Common myeloid progenitor, CD34-positive (primary cell): ENCODE data around the gene SLC8A2. TPM values are rescaled to one million over a fixed set of nuclear protein-coding genes. Genes with fewer than 3 reads are reported as not detected.
A peak's percentile ranks its signal among the peaks of the same experiment; 100 is the strongest.

Source experiments
- CTCF ChIA-PET: fragments of 350-600 bp; sonication (Branson Sonifier 250); formaldehyde crosslinking; loops from one replicate; lab custom pipeline; 2021; ENCODE audit warnings: antibody characterized with exemption; lab: Charles Lee
- POLR2A ChIA-PET: fragments of 350-600 bp; sonication (Branson Sonifier 250); formaldehyde crosslinking; loops from one replicate; lab custom pipeline; 2021; ENCODE audit warnings: antibody characterized with exemption; lab: Charles Lee
- DNase-seq, 3 donors: peaks; one replicate each; pipeline versions ENCODE4 v3.0.0 to v3.0.0-alpha.2; 2013
- H3K27ac ChIP-seq, 2 experiments: 1 replicate in 1 of 2; 2 replicates in 1 of 2; pipeline ENCODE4 v1.7.0; 2013; ENCODE audit warnings: inconsistent platforms in 2 of 2, low read length in 2 of 2, mild to moderate bottlenecking in 2 of 2, low read depth in 1 of 2, moderate library complexity in 1 of 2; ENCODE audit not compliant: severe bottlenecking in 2 of 2, insufficient read depth in 1 of 2, poor library complexity in 1 of 2
- H3K27me3 ChIP-seq, 5 experiments: replicated peaks in 2 of 5; 1 replicate in 3 of 5; 2 replicates in 2 of 5; pipeline versions ENCODE4 v1.6.1 to v1.7.0; 2013; ENCODE audit warnings: low read length in 4 of 5, mild to moderate bottlenecking in 2 of 5, moderate library complexity in 2 of 5, inconsistent platforms in 1 of 5; ENCODE audit not compliant: insufficient read depth in 5 of 5, control insufficient read depth in 4 of 5
- H3K36me3 ChIP-seq, 4 experiments: 1 replicate in 2 of 4; 2 replicates in 2 of 4; pipeline versions ENCODE4 v1.6.1 to v1.7.0; 2013; ENCODE audit warnings: low read length in 3 of 4, control low read depth in 1 of 4, mild to moderate bottlenecking in 1 of 4; ENCODE audit not compliant: control insufficient read depth in 4 of 4, insufficient read depth in 4 of 4
- H3K4me1 ChIP-seq, 4 experiments: 1 replicate in 3 of 4; 2 replicates in 1 of 4; pipeline versions ENCODE4 v1.6.1 to v1.7.1; 2013; ENCODE audit warnings: low read length in 3 of 4, mild to moderate bottlenecking in 3 of 4, control low read depth in 1 of 4, inconsistent platforms in 1 of 4, moderate library complexity in 1 of 4; ENCODE audit not compliant: control insufficient read depth in 4 of 4, insufficient read depth in 4 of 4; ENCODE audit errors: control extremely low read depth in 1 of 4
- H3K4me3 ChIP-seq, 7 experiments: 1 replicate in 4 of 7; 2 replicates in 3 of 7; pipeline versions ENCODE4 v1.5.1 to v1.7.0; 2013; ENCODE audit warnings: mild to moderate bottlenecking in 7 of 7, low read length in 6 of 7, moderate library complexity in 6 of 7, inconsistent platforms in 2 of 7, low read depth in 2 of 7, control low read depth in 1 of 7; ENCODE audit not compliant: insufficient read depth in 4 of 7, control insufficient read depth in 1 of 7; ENCODE audit errors: extremely low read depth in 1 of 7
- H3K9me3 ChIP-seq, 5 experiments: 1 replicate in 4 of 5; 2 replicates in 1 of 5; pipeline versions ENCODE4 v1.6.1 to v1.7.1; 2013; ENCODE audit warnings: low read length in 4 of 5, mild to moderate bottlenecking in 2 of 5, inconsistent platforms in 1 of 5, low read depth in 1 of 5, moderate library complexity in 1 of 5; ENCODE audit not compliant: control insufficient read depth in 4 of 5, insufficient read depth in 2 of 5; ENCODE audit errors: control extremely low read depth in 1 of 5
- WGBS: methylation state at CpG from one replicate; pipeline ENCODE4 v1.1.5; 2013; ENCODE audit not compliant: insufficient coverage; 5-methylcytosine and 5-hydroxymethylcytosine counted together
- polyA plus RNA-seq: library from polyadenylated mRNA; unstranded; fragments of 120-200 nt; gene quantifications from one replicate; pipeline ENCODE4 v1.2.1, GENCODE V29; 2013

The SLC8A2 gene, protein sequence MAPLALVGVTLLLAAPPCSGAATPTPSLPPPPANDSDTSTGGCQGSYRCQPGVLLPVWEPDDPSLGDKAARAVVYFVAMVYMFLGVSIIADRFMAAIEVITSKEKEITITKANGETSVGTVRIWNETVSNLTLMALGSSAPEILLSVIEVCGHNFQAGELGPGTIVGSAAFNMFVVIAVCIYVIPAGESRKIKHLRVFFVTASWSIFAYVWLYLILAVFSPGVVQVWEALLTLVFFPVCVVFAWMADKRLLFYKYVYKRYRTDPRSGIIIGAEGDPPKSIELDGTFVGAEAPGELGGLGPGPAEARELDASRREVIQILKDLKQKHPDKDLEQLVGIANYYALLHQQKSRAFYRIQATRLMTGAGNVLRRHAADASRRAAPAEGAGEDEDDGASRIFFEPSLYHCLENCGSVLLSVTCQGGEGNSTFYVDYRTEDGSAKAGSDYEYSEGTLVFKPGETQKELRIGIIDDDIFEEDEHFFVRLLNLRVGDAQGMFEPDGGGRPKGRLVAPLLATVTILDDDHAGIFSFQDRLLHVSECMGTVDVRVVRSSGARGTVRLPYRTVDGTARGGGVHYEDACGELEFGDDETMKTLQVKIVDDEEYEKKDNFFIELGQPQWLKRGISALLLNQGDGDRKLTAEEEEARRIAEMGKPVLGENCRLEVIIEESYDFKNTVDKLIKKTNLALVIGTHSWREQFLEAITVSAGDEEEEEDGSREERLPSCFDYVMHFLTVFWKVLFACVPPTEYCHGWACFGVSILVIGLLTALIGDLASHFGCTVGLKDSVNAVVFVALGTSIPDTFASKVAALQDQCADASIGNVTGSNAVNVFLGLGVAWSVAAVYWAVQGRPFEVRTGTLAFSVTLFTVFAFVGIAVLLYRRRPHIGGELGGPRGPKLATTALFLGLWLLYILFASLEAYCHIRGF
- 0.07 TPM for polyA plus RNA-seq

DNA sequence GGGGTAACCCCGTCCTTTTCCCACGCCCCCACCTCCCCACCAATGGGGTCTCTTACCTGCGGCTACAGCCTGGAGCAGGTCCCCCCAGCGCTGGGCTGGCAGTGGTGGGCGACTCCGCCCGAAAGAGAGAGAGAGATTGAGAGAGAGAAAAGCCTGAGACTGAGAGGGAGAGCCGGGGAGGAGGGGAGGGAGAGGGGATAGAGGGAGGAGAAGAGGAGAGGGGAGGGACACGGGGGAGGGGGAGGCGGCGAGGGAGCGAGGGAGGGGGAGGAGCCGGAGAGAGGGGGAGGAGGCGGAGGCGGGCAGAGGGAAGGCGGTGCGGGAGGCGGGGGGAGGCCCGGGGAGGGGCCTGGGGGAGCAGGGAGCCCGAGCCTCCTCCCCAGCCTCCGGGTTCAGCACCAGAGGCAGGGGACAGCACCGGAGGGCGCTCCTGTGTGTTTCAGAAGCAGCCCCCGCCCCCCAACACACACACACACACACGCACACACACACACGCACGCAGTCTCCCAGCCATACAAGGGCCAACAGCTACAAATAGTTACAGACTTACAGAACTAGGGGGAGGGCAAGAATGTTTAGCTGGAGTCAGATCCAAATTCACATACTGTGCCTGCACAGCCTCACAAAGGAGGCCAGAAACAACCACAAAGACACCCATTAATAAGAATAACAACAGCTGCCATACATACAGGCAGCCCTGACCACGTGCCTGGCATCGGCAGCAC lies at the start of gene SLC8A2:
Gene SLC8A2 (minus strand): TSS at position 161 of the 725 bp plus-strand sequence. CDS start 5,490 bp downstream, outside the sequence.
- WGBS = 56% methylated on average over 3 of the region's 29 CpGs
- Histone ChIP-seq H3K4me3 (peak within 1 kb of the TSS in 2 of 7 experiments; percentile 7 to 26), H3K9me3 (peaks cover 0 to 2% (median 0%) of the 10 kb centered on the region in 5 experiments), H3K36me3 (peaks cover 0 to under 1% (median 0%) of the 10 kb centered on the region in 4 experiments), H3K4me1 (peaks cover 0 to 11% (median 7%) of the 10 kb centered on the region in 4 experiments), H3K27me3 (peaks cover 0 to 57% (median 23%) of the 10 kb centered on the region in 5 experiments), H3K27ac (no peak within 1 kb of the TSS)
- DNase-seq = peak; percentile 88 to 95 (median 94)
- CTCF ChIA-PET = interaction anchor here (0.6 to 1.4 kb wide), 5 partner anchors 36 to 173 kb away, joined by 3 to 4 read pairs (median 3); no protein-coding TSS in a partner anchor
- POLR2A ChIA-PET = interaction anchor here (0.7 kb wide), 1 partner anchor 12 kb away, joined by 3 read pairs; the partner anchor contains the start of gene KPTN

DNA sequence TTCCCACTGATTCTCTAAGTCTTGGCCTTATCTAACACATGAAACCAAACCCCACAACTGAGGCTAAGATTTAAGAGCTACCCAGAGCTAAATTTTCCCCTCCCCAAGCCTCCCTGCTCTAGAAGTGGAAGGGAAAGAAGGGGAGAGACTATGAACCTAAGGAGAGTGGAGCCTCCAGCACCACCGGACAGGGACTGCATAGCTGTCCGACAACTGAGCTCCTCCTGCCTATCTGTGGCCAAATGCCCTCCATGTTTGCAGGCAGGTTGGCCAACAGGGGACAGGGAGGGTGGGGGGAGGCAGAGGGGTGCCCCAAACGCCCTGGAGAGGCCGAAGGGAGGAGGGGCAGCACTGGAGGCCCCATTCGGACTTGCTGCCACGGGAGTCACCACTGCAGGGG lies 49.1 kb upstream of the SLC8A2 start:
- no peak overlapping the region for H3K27ac ChIP-seq
- H3K36me3 ChIP-seq = no peaks in the 10 kb centered on the region
- 85% methylated on average over 4 of the region's 6 CpGs for WGBS
- peaks cover 0 to 14% (median 4%) of the 10 kb centered on the region in 5 experiments for H3K27me3 ChIP-seq
- H3K4me1 ChIP-seq = peaks cover 12 to 51% (median 25%) of the 10 kb centered on the region in 4 experiments
- CTCF ChIA-PET = interaction anchor here (0.7 to 0.8 kb wide), 2 partner anchors 11 to 23 kb away, joined by 3 read pairs; no protein-coding TSS in a partner anchor
- no peak overlapping the region for H3K4me3 ChIP-seq
- H3K9me3 ChIP-seq = no peaks in the 10 kb centered on the region
- DNase-seq = no peak
- POLR2A ChIA-PET = no interaction called here

DNA sequence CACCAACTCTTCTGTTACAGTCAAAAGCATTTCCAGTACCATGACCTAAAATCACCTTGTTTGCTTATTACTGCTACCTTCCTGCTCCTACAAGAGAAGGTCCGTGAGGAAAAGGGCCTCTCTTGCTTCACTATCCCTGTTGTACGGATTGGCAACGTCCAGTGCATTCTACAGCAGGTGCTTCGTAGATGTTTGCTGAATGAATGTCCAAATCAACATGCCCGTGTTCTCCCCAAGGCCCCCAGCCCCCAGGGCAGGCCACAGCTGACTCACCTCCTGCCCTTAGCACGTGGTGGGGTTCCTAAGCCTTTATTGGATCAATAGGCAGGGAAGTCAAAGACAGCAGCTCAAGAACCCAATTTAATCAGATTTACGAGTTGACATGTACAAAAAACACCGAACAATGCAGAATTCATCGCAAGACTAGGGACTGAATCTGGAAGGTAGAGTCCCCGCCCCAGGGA lies 48.7 kb upstream of the SLC8A2 start:
- Histone ChIP-seq H3K36me3 (no peaks in the 10 kb centered on the region), H3K4me1 (peaks cover 13 to 55% (median 29%) of the 10 kb centered on the region in 4 experiments), H3K9me3 (no peaks in the 10 kb centered on the region), H3K27ac (no peak overlapping the region), H3K27me3 (peaks cover 0 to 14% (median 4%) of the 10 kb centered on the region in 5 experiments), H3K4me3 (no peak overlapping the region)
- DNase-seq = no peak
- POLR2A ChIA-PET = no interaction called here
- CTCF ChIA-PET = interaction anchor here (0.7 to 1.8 kb wide), 3 partner anchors 12 to 23 kb away, joined by 3 to 4 read pairs (median 3); no protein-coding TSS in a partner anchor
- WGBS = 97% methylated on average over 9 of the region's 10 CpGs

DNA sequence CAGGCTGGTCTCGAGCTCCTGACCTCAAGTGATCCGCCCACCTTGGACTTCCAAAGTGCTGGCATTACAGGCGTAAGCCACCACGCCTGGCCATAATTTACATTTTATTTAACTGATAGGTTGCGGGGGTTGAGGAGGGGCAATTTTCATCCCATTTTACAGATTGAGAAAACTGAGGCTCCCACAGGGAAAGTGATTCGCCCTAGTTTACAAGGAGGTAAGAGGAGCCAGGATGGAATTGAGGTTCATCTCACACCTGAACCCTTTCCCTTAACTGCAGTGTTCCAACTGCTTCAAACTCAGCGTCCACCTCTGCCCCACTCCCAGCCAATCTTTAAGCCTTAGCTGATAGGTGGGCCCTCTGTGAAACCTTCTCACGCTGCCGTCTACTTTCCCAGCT lies 47.2 kb upstream of the SLC8A2 start:
- POLR2A ChIA-PET = no interaction called here
- H3K36me3 ChIP-seq = no peaks in the 10 kb centered on the region
- CTCF ChIA-PET = interaction anchor here (0.6 to 1.8 kb wide), 4 partner anchors 12 to 94 kb away, joined by 3 to 4 read pairs (median 4); no protein-coding TSS in a partner anchor

DNA sequence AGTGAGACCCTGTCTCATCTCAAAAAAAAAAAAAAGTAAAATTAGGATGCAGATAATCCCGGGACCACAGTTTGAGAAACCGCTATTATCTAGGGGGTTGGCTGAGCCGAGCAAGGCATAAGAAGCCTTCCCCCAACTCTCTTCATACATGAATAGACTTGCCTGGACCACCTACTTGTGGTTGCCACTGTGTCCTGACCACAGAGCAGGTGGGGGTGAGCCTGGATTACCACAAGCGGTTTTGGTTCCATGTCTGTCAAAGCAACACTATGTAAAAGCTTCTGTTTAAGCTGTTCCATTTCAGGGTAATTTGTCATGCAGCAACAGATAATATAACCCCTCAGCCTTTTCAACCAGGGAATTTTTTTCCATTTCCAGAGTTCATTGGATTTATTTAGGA lies 46.4 kb upstream of the SLC8A2 start:
- CTCF ChIA-PET = interaction anchor here (0.6 to 1.1 kb wide), 3 partner anchors 13 to 95 kb away, joined by 3 to 4 read pairs (median 3); no protein-coding TSS in a partner anchor
- no peaks in the 10 kb centered on the region for H3K36me3 ChIP-seq
- H3K4me1 ChIP-seq = peaks cover 13 to 67% (median 44%) of the 10 kb centered on the region in 4 experiments
- no peaks in the 10 kb centered on the region for H3K9me3 ChIP-seq
- WGBS = 42% methylated on average over 3 of the region's 4 CpGs
- peaks cover 0 to 14% (median 2%) of the 10 kb centered on the region in 5 experiments for H3K27me3 ChIP-seq
- POLR2A ChIA-PET = no interaction called here
- no peak overlapping the region for H3K27ac ChIP-seq
- H3K4me3 ChIP-seq = peak overlapping the region in 1 of 7 experiments; percentile 28
- DNase-seq = peak; percentile 73 to 93 (median 93)

More for the DNA sequence above, 47.2 kb upstream of the SLC8A2 start:
- H3K4me1 ChIP-seq = peaks cover 13 to 61% (median 37%) of the 10 kb centered on the region in 4 experiments
- DNase-seq = no peak
- no peak overlapping the region for H3K27ac ChIP-seq
- H3K27me3 ChIP-seq = peaks cover 0 to 14% (median 2%) of the 10 kb centered on the region in 5 experiments
- WGBS = 95% methylated on average over 6 of the region's 9 CpGs
- H3K9me3 ChIP-seq = no peaks in the 10 kb centered on the region
- H3K4me3 ChIP-seq = no peak overlapping the region
